GM19193 (cell line): ENCODE data around the gene PUM2.

ENCODE experiments used
- POLR2A ChIP-seq: IDR thresholded peaks from 4 replicates; pipeline ENCODE4 v1.6.1; 2011; ENCODE audit not compliant: insufficient read depth, insufficient read length; ENCODE audit errors: extremely low read depth

PUM2 gene

DNA sequence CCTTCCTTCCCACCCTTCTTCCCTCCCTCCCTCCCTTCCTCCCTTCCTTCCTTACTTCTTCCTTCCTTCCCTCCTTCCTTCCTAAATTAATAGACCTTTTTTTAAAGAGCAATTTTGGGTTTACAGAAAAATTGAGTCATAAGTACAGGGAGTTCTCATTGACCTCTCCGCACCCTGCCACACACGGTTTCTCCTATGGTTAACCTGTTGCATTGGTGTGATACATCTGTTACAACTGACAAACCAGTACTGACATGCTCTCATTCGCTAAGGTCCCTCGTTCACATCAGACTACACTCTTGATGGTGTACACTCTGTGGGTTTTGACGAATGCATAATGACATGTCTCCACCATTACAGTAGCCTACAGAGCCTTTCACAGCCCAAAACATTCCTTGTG is 114.1 kb downstream of the PUM2 start:
- TF ChIP-seq POLR2A = no peak

- TF ChIP-seq POLR2A = no peak
Observed at GRCh38 chr2:20235655-20236305, 114.9 kb downstream of the PUM2 start.

DNA sequence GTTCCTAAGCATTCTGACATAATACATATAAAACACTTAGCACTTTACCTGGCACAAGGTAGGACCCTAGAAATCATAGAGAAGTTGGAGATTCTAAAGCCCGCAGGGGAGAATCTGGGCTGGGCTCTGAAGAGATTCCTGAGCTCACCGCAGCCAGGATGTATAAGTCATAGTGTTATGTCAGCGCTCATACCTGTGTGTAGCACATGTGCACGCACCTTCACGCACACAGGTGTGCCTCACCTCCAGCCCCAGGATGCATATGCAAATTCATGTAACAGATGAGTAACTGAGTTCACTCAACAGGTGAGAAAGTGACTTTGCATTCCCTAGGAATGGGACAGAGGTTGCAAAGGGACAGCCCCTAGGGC is 117.8 kb downstream of the PUM2 start:
- TF ChIP-seq POLR2A = no peak

DNA sequence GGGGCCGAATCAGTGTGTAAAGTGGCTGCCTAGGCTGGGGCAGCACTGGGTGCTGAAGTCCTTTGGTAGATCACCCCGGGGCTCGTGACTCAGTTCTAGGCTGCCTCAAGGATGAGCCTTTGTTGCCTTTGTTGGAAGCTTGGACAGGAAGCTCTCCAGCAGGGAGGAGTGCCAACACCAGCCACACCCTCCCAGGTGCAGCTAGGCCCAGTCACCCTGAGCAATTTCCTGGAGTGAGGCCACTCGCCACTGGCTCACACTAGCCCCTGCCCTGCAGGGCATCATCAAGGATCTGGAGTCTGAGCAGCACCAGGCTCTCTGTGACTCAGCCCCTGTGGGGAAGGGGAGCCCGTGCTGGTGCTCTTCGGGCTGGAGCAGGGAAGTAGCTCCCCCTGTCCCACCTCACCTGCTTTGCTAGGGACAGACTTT is 119.0 kb downstream of the PUM2 start:
- TF ChIP-seq POLR2A = no peak

GRCh38 chr2:20231159-20231558 is 119.5 kb downstream of the PUM2 start:
- TF ChIP-seq POLR2A = no peak

GRCh38 chr2:20230114-20230425 is 120.6 kb downstream of the PUM2 start:
- TF ChIP-seq POLR2A = no peak

- no peak for TF ChIP-seq POLR2A
Observed at GRCh38 chr2:20229322-20230113, 121.1 kb downstream of the PUM2 start.

DNA sequence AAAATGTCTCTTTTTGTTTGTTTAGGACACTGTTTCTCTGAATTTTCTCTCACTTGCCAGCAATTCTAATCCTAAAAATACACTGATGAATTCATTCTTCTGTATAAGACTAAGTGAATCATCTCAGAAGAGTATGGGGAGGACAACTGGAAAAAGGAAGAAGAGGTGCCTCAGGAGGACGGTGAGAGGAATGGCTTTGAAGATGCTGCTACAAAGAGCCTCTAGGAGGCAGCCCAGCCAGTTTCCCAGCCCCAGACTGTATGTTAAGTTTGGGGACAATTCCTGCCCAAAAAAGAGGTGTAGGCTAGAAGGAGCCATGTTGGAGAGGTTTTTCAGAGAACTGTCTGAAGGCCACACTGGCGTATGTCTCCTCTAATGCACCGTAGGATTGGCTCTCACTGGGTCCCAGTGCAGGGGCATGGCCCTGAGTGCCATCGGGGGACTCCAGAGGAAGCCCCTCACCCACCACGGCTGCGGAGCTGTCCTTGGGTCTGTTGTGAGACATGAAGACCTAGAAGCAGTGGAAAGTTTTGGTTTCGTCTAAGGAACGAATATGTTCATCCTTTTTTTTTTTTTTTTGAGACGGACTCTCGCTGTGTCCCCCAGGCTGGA is 122.6 kb downstream of the PUM2 start:
- no peak for TF ChIP-seq POLR2A

DNA sequence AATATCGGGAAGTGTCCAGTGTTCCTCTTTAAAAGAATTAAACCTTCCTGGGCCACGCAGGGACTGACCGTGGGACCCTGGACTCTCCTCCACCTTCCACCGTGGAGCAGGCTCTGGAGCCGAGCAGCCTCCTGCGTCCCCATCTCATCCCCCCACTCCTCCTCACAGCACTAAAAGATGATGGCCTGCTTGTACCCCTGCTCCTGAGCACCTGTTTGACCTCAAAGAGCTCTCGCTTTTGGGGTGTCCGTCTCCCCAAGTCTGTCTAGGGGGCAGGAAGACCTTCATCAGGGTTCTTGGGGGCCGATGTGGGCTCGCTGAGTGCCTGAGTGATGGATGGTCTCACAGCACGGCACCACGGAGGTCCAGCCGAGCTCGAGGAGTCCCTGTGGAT is 124.5 kb downstream of the PUM2 start:
- no peak for TF ChIP-seq POLR2A

DNA sequence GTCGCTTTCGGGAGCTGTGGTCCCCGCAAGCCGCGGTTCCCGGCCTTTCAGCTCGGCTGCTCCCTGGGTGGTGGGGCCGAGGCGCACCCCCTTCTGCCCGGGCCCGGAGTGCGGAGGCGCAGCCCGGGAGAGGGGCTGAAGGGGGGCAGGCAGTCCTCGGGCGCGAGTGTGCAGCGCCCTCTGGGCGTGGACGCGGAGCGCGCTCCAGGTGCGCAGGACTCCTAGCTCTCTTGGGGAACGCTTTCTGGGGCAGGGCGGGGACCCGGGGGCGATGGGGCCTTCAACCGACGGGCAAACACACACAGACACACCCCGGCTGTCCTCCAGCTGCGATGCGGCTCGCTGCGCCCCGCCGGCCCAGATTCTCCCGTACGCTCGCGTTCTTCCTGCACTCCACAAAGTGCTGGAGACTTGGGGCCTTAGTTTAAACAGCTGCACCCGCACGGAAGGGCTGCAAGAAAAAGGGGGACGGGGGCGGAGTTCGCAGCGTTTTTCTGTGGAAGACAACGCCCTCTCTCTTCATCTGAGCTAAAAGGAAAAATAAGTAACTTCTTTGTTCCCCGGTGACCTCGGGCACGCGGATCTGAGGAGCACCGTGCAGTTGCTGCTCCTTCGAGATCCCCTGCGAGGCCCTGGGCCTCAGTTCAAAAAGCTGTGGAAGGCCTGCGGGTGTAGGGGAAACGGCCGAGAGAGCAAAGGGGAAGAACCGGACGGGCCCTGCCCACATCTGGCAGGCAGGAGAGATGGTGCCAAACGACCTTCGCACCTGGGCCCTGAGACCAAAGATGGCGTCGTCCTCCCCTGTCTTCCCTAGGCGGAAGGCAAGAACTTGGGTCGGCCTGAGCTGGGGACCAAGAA is 125.1 kb downstream of the PUM2 start:
- no peak for TF ChIP-seq POLR2A

- no peak for TF ChIP-seq POLR2A
Observed at GRCh38 chr2:20224716-20225293, 125.8 kb downstream of the PUM2 start, which contains the start of gene SDC1. Gene SDC1 (minus strand): TSS chr2:20225130. CDS start chr2:20224867, 263 bp downstream.

DNA sequence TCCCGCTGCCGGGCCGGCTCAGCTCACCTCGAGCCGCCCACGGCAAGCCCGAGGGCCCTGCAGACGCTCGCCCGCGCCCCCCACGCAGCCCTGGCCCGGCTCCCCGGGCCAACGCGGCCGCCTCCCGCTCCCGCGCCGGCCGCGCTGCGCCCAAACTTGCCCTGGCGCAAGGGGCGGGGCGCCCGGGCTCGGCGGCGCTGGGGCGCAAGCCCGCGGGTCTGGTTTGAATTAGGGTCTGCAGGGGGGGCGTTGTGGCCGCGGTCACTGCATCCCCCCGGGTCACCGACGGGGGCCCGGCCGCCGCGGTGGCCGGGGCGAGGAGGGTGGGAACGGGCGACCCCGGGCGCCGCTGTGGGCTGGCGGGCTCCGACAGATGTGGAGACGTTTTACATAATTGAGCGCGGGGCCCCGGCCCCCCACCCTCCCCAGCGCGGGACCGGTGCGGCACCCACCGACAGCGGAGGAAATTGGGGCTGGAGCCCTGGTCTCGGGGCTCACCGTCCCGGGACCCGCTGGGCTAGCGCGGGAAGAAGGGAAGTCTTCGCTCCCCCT is 126.4 kb downstream of the PUM2 start:
- peak; percentile 31 for TF ChIP-seq POLR2A

DNA sequence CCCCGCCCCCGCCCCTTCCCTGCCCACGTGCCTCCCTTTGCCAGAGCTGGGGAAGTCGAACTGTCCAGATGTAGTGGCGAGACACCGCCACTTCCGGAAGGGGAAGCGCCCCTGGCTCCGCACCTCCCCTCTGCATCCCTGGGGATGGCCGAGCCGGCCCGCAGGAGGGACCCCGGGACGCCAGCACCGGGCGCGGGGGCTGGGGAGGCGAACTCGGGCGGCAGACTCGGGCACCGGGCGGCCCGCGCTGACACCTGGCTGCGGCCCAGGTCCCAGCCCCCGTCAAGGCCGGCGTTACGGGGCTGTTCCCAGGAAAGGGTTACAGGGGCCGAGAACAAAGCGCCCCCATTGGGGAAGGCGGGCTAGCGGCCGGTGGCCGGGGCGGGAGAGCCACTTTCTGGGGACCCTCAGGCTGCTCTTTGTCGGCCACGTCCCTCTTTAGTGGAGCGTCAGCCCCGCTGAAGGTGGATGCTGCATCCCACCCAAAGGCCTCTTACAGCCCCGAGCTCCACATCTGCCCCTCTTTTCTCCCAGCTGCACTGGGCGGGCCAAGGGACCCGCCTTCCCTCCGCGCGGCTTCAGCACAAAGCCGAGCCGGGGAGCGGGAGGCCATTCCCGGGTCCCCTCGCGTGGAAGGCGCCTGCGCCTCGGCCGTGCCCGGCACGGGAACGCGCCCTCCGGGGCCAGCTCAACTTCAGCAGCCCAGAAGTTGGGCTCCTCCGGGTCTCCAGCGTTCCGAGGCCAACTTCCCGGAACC is 127.1 kb downstream of the PUM2 start:
- TF ChIP-seq POLR2A = no peak
